Measurements from ENCODE around the gene GPS1.

GPS1 gene

GRCh38 chr17:82079001-82079677, 27.4 kb downstream of the GPS1 start:
- no peak overlapping the region for H3K4me3 ChIP-seq (ENCODE audit: low read depth in 1 of 2, low read length in 2 of 2)
- no peak overlapping the region for H3K27ac ChIP-seq (ENCODE audit: low read length)
- H3K4me1 ChIP-seq (ENCODE audit: control insufficient read depth in 1 of 2, insufficient read depth in 2 of 2, low read length in 2 of 2), result no peaks in the 10 kb centered on the region
- H3K36me3 ChIP-seq (ENCODE audit: control insufficient read depth in 1 of 2, insufficient read depth in 2 of 2, low read length in 2 of 2), result peaks cover 0 to 52% of the 10 kb centered on the region in 2 donors
- no peaks in the 10 kb centered on the region for H3K9me3 ChIP-seq (ENCODE audit: control insufficient read depth in 1 of 2, low read length in 2 of 2)
- no peaks in the 10 kb centered on the region for H3K27me3 ChIP-seq (ENCODE audit: low read depth, low read length)

- H3K4me3 ChIP-seq (ENCODE audit: low read depth in 1 of 2, low read length in 2 of 2), result no peak overlapping the region
- no peaks in the 10 kb centered on the region for H3K27me3 ChIP-seq (ENCODE audit: low read depth, low read length)
- no peaks in the 10 kb centered on the region for H3K9me3 ChIP-seq (ENCODE audit: control insufficient read depth in 1 of 2, low read length in 2 of 2)
- no peak overlapping the region for H3K27ac ChIP-seq (ENCODE audit: low read length)
- no peaks in the 10 kb centered on the region for H3K4me1 ChIP-seq (ENCODE audit: control insufficient read depth in 1 of 2, insufficient read depth in 2 of 2, low read length in 2 of 2)
- peaks cover 0 to 63% of the 10 kb centered on the region in 2 donors for H3K36me3 ChIP-seq (ENCODE audit: control insufficient read depth in 1 of 2, insufficient read depth in 2 of 2, low read length in 2 of 2)
These were observed 28.5 kb downstream of the GPS1 start for GRCh38 chr17:82080048-82080788.

DNA sequence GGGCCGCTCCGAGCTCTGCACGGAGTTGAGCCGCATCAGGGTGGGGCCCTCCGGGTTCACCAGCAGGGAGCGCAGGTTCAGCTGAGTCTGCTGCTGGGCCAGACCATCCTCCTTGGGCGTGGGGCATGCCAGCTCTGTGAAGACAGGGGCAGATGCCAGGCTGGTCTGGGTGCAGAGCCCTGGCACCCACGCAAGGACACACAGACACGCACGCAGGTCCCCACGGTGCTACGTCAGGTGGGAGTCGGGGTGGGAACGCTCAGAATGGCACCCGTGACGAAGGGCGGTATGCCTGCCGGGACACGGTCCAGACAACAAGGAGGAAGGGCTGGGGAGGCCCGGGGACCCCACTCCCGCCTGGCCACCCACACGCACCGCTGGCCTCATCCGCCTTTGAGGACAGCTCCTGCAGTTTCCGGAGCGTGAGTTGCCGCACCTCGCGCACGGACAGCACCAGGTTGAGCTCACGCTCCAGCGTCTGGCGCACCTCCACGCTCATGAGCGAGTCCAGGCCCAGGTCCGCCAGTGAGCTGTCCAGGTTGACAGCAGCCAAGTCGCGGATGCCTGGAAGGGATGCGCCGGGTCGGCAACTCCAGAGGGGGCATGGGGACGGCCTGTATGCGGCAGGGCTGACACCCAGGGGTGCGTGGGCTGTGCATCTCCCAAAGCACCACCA, 29.2 kb downstream of the GPS1 start:
- Histone ChIP-seq H3K36me3 (ENCODE audit: control insufficient read depth in 1 of 2, insufficient read depth in 2 of 2, low read length in 2 of 2) (peaks cover 0 to 70% of the 10 kb centered on the region in 2 donors), H3K4me1 (ENCODE audit: control insufficient read depth in 1 of 2, insufficient read depth in 2 of 2, low read length in 2 of 2) (no peaks in the 10 kb centered on the region), H3K4me3 (ENCODE audit: low read depth in 1 of 2, low read length in 2 of 2) (no peak overlapping the region), H3K27ac (ENCODE audit: low read length) (no peak overlapping the region), H3K9me3 (ENCODE audit: control insufficient read depth in 1 of 2, low read length in 2 of 2) (no peaks in the 10 kb centered on the region), H3K27me3 (ENCODE audit: low read depth, low read length) (no peaks in the 10 kb centered on the region)

GRCh38 chr17:82081546-82081945, 29.8 kb downstream of the GPS1 start:
- H3K27me3 ChIP-seq (ENCODE audit: low read depth, low read length), result no peaks in the 10 kb centered on the region
- H3K9me3 ChIP-seq (ENCODE audit: control insufficient read depth in 1 of 2, low read length in 2 of 2), result no peaks in the 10 kb centered on the region
- H3K4me3 ChIP-seq (ENCODE audit: low read depth in 1 of 2, low read length in 2 of 2), result no peak overlapping the region
- no peaks in the 10 kb centered on the region for H3K4me1 ChIP-seq (ENCODE audit: control insufficient read depth in 1 of 2, insufficient read depth in 2 of 2, low read length in 2 of 2)
- peaks cover 2 to 77% of the 10 kb centered on the region in 2 donors for H3K36me3 ChIP-seq (ENCODE audit: control insufficient read depth in 1 of 2, insufficient read depth in 2 of 2, low read length in 2 of 2)
- H3K27ac ChIP-seq (ENCODE audit: low read length), result no peak overlapping the region

DNA sequence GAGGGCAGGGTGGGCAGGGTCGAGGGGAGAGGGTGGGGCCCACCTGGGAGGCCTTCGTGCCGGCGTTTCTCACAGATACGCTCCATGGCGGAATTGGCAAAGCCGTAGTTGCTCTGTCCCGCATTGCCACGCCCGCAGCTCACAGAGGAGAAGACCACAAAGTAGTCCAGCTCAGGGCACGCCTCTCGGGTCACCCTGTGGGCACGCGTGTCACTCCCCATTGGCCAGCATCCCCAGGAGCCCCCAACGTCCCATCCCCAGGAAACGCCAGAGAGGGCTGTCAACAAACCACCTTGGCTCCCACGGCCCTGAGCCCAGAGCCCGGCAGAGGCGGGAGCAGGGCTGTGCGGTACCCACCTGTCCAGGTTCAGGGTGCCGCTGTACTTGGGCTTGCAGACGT, 30.3 kb downstream of the GPS1 start:
- Histone ChIP-seq H3K4me3 (ENCODE audit: low read depth in 1 of 2, low read length in 2 of 2) (no peak overlapping the region), H3K27ac (ENCODE audit: low read length) (no peak overlapping the region), H3K36me3 (ENCODE audit: control insufficient read depth in 1 of 2, insufficient read depth in 2 of 2, low read length in 2 of 2) (peaks cover 4 to 81% of the 10 kb centered on the region in 2 donors), H3K9me3 (ENCODE audit: control insufficient read depth in 1 of 2, low read length in 2 of 2) (no peaks in the 10 kb centered on the region), H3K27me3 (ENCODE audit: low read depth, low read length) (no peaks in the 10 kb centered on the region), H3K4me1 (ENCODE audit: control insufficient read depth in 1 of 2, insufficient read depth in 2 of 2, low read length in 2 of 2) (no peaks in the 10 kb centered on the region)

GRCh38 chr17:82082456-82082855, 30.8 kb downstream of the GPS1 start:
- Histone ChIP-seq H3K27ac (ENCODE audit: low read length) (no peak overlapping the region), H3K4me3 (ENCODE audit: low read depth in 1 of 2, low read length in 2 of 2) (no peak overlapping the region), H3K36me3 (ENCODE audit: control insufficient read depth in 1 of 2, insufficient read depth in 2 of 2, low read length in 2 of 2) (peaks cover 4 to 86% of the 10 kb centered on the region in 2 donors), H3K4me1 (ENCODE audit: control insufficient read depth in 1 of 2, insufficient read depth in 2 of 2, low read length in 2 of 2) (no peaks in the 10 kb centered on the region), H3K27me3 (ENCODE audit: low read depth, low read length) (no peaks in the 10 kb centered on the region), H3K9me3 (ENCODE audit: control insufficient read depth in 1 of 2, low read length in 2 of 2) (no peaks in the 10 kb centered on the region)

GRCh38 chr17:82083009-82083408, 31.3 kb downstream of the GPS1 start:
- Histone ChIP-seq H3K27me3 (ENCODE audit: low read depth, low read length) (no peaks in the 10 kb centered on the region), H3K4me3 (ENCODE audit: low read depth in 1 of 2, low read length in 2 of 2) (no peak overlapping the region), H3K9me3 (ENCODE audit: control insufficient read depth in 1 of 2, low read length in 2 of 2) (no peaks in the 10 kb centered on the region), H3K36me3 (ENCODE audit: control insufficient read depth in 1 of 2, insufficient read depth in 2 of 2, low read length in 2 of 2) (peaks cover 4 to 91% of the 10 kb centered on the region in 2 donors), H3K4me1 (ENCODE audit: control insufficient read depth in 1 of 2, insufficient read depth in 2 of 2, low read length in 2 of 2) (no peaks in the 10 kb centered on the region), H3K27ac (ENCODE audit: low read length) (no peak overlapping the region)

- Histone ChIP-seq H3K36me3 (ENCODE audit: control insufficient read depth in 1 of 2, insufficient read depth in 2 of 2, low read length in 2 of 2) (peaks cover 4 to 99% of the 10 kb centered on the region in 2 donors), H3K4me3 (ENCODE audit: low read depth in 1 of 2, low read length in 2 of 2) (no peak overlapping the region), H3K4me1 (ENCODE audit: control insufficient read depth in 1 of 2, insufficient read depth in 2 of 2, low read length in 2 of 2) (no peaks in the 10 kb centered on the region), H3K27me3 (ENCODE audit: low read depth, low read length) (no peaks in the 10 kb centered on the region), H3K27ac (ENCODE audit: low read length) (no peak overlapping the region), H3K9me3 (ENCODE audit: control insufficient read depth in 1 of 2, low read length in 2 of 2) (no peaks in the 10 kb centered on the region)
These were observed 32.0 kb downstream of the GPS1 start for GRCh38 chr17:82083533-82084359.

DNA sequence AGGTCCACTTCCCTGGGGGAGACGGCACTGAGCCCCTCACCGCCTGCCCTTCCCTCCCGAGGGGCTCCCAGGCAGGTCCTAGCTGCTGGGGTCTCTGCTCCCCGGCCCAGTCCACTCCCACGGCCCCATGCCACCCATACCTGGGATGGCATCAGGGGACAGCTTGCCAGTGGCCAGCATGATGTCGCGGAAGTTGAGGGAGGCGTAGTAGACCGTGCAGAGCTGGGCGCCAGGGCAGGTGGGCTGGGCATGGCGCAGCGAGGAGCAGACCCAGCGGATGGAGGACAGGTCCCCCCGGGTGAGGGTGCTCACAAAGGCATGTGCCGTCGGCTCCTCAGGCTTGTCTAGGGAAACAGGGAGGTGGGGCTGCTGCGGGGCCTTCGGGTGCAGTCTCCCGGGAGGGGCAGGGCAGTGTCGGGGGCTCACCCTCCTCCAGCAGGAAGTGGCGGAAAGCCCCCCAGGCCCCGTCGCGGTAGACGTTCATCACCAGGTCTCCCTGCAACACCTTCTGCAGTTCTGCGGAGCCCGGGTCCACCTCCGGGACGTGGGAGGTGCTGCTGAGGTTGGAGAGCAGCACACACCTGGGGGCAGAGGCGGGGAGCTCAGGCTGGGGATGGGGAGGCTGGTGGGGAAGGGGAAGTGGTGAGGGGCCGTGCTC, 32.8 kb downstream of the GPS1 start:
- H3K27me3 ChIP-seq (ENCODE audit: low read depth, low read length), result no peaks in the 10 kb centered on the region
- H3K9me3 ChIP-seq (ENCODE audit: control insufficient read depth in 1 of 2, low read length in 2 of 2), result no peaks in the 10 kb centered on the region
- no peak overlapping the region for H3K27ac ChIP-seq (ENCODE audit: low read length)
- H3K36me3 ChIP-seq (ENCODE audit: control insufficient read depth in 1 of 2, insufficient read depth in 2 of 2, low read length in 2 of 2), result peaks cover 4 to 100% of the 10 kb centered on the region in 2 donors
- H3K4me1 ChIP-seq (ENCODE audit: control insufficient read depth in 1 of 2, insufficient read depth in 2 of 2, low read length in 2 of 2), result no peaks in the 10 kb centered on the region
- no peak overlapping the region for H3K4me3 ChIP-seq (ENCODE audit: low read depth in 1 of 2, low read length in 2 of 2)

GRCh38 chr17:82085031-82085861, 33.5 kb downstream of the GPS1 start:
- H3K4me3 ChIP-seq (ENCODE audit: low read depth in 1 of 2, low read length in 2 of 2), result no peak overlapping the region
- H3K9me3 ChIP-seq (ENCODE audit: control insufficient read depth in 1 of 2, low read length in 2 of 2), result no peaks in the 10 kb centered on the region
- H3K4me1 ChIP-seq (ENCODE audit: control insufficient read depth in 1 of 2, insufficient read depth in 2 of 2, low read length in 2 of 2), result no peaks in the 10 kb centered on the region
- no peaks in the 10 kb centered on the region for H3K27me3 ChIP-seq (ENCODE audit: low read depth, low read length)
- H3K27ac ChIP-seq (ENCODE audit: low read length), result no peak overlapping the region
- H3K36me3 ChIP-seq (ENCODE audit: control insufficient read depth in 1 of 2, insufficient read depth in 2 of 2, low read length in 2 of 2), result peaks cover 8 to 100% of the 10 kb centered on the region in 2 donors
